ENCODE data around the gene PCDHGA4.

DNA sequence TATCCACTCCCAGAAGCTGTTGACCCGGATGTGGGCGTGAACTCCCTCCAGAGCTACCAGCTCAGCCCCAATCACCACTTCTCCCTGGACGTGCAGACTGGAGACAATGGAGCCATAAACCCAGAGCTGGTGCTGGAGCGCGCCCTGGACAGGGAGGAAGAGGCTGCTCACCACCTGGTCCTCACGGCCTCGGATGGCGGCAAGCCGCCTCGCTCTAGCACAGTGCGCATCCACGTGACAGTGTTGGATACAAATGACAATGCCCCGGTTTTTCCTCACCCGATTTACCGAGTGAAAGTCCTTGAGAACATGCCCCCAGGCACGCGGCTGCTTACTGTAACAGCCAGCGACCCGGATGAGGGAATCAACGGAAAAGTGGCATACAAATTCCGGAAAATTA is 38.4 kb downstream of the PCDHGA4 start:
- TF ChIP-seq, protein P1, sequence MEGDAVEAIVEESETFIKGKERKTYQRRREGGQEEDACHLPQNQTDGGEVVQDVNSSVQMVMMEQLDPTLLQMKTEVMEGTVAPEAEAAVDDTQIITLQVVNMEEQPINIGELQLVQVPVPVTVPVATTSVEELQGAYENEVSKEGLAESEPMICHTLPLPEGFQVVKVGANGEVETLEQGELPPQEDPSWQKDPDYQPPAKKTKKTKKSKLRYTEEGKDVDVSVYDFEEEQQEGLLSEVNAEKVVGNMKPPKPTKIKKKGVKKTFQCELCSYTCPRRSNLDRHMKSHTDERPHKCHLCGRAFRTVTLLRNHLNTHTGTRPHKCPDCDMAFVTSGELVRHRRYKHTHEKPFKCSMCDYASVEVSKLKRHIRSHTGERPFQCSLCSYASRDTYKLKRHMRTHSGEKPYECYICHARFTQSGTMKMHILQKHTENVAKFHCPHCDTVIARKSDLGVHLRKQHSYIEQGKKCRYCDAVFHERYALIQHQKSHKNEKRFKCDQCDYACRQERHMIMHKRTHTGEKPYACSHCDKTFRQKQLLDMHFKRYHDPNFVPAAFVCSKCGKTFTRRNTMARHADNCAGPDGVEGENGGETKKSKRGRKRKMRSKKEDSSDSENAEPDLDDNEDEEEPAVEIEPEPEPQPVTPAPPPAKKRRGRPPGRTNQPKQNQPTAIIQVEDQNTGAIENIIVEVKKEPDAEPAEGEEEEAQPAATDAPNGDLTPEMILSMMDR (IDR thresholded peaks at IDR 0.05) = no peak
- no peak for TF ChIP-seq POLR2AphosphoS5 (IDR thresholded peaks at IDR 0.05)
- TF ChIP-seq POLR2A (IDR thresholded peaks at IDR 0.05) = no peak
